HUDEP-2 (cell line): ENCODE data around the gene IFI16.

Experiments
- DNase-seq, 76 experiments: peaks; one replicate each; lab custom pipeline; 2025; ENCODE audit not compliant: unreplicated experiment in 76 of 76; lab: John Stamatoyannopoulos, UW

The IFI16 gene

DNA sequence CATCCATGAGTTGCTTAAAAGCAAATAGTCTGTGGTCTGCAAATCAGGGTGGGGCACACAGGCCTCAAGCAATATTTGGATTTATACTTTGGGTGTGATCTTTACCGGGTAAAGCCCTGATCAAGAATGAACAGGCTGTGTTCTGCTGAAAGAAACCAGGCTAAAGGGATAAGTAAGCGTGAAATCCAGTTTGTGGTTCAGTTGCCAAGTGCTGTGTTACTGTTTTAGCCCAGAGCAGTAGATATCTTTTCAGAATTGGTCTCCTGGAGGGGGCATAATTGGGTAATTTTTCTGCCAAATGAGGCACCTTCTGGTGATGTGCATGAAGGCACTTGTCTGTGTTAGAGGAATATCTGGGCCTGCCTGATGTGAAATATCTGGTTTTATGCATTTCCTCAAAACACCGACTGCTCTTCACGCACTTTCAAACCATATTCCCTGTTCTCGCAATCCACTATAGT, 45.5 kb downstream of the IFI16 start:
- DNase-seq: no peak

DNA sequence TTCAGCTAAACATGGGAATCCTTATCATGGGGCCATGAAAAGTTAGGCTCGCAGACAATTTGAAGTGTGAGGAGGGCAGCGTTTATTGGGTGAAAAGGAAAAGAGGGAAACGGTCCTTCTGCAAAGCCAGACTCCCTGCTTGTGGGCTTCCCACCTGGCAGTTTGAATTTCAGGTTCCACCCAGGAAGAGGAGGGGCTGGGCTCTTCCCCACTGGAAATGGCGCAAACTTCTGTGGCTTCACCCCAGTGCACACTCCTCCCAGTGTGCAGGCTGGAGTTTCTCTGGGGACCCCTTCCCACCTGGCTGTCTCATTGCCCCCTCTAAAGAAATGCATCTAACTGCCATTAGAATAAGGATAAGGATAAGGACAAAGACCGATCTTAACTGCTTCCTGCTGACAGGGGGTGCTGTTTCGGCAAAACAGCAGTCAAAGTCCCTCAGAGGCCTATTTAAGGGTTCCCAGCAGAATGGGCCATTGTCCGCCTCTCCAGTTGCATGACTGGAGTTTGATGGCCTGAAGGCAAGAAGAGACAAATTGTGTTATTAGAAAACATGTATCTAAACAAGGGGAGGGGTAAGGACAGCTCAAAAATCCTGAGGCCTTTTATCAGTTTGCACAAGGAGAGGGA, 46.5 kb downstream of the IFI16 start:
- no peak for DNase-seq

GRCh38 chr1:159058751-159059150, 49.0 kb downstream of the IFI16 start:
- no peak for DNase-seq

DNA sequence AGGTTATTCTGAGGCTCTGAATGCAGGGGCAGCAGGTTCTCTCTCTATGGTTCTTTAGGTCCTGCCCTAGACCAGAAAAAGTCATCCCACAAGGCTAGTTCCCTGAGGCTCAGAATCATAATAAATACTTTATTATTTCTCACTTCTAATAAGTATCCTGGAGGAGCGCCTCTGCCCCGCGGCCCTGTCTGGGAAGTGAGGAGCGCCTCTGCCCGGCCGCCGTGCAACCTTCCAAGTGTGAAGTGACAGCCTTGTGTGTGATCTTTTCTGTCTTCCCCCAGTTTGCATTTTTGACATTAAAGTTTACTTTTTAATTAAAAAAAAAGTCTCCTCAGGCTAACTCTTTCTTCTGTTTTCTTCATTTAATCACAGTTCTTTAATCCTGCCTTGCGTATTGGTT, 55.4 kb downstream of the IFI16 start:
- no peak for DNase-seq

- no peak for DNase-seq
Observed at GRCh38 chr1:159066108-159066507, 56.4 kb downstream of the IFI16 start.

DNA sequence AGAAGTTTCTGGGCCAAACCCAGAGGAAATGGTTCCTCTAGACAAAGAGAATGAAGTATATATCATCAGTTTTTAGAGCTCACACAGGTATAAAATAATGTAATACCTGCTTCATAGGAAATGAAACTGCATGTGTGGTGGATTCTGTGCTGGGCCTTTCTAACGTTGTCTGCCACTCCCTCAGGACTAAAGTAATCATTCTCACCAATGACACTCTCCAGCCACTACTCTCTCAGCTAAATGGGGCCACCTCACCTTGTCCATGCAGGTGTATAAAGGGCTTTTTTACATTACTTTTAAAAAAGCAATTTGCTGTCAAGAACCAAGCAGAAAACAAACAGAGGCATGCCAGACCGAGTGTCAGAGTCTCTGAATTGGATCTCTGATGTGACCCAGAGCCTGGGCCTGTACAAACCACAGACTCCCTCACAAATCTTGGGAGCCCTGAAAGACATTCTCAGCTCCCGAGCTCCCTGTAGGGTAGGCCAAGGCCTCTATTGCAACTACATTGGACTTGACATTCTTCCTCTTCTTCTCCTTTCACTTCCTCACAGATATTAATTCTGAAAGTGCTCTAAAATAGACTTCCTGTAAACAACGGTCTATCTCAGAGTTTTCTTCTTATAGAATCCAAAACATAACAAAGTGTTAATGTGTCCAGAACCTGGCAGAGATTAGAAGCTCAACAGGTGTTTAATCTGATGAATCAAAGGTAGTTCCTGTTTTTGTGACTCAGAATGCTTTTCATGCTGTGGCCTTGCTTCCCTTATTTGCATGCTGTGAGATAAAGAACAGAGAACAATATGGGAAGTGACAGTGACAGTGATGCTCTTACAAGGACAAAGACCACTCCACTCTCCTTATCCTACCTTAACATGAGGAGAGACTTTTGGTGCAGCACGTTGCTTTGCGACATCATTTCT, 58.3 kb downstream of the IFI16 start:
- no peak for DNase-seq

DNA sequence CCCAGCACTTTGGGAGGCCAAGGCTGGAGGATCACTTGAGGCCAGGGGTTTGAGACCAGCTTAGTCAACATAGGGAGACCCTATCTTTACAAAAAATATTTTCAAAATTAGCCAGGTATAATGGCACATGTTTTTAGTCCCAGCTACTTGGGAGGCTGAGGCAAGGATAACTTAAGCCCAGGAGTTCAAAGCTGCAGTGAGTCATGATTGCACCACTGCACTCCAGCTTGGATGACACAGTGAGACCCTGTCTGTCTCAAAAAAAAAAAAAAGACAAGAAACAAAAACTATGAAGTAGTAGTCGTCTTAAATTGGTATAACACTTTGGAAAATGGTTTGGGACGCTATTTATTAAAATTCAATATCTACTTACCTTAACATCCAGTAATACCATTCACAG, 59.2 kb downstream of the IFI16 start:
- DNase-seq: no peak

DNA sequence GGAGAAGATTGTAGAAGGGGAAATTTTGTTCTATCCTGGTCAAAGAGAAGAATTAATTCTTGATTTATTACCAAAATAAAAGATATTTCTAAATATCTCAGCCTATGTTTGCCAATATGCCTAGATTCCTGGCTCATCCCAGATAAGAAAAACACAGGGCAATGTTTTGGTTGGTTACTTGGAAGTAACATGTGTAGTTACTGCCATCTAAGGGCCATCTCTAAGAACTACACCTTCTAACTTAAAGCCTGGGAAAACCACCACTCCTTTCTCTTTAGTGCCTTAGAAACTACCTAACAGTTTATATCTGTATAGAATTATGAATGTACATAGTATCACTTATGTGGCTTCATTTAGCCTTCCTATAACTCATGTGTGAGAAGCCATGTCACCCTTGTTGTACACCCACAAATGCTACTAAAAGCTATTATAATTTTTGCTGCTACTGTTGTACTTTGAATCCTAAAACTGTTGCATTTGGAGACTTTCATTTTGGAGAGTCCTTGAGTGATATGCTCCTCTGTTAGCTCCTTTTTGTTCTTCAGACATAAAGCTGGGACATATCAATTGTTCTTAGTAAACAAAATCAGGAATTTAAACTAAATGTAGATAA, 62.4 kb downstream of the IFI16 start:
- DNase-seq: peak in 20 of 76 experiments; percentile 1 to 44 (median 15)

DNA sequence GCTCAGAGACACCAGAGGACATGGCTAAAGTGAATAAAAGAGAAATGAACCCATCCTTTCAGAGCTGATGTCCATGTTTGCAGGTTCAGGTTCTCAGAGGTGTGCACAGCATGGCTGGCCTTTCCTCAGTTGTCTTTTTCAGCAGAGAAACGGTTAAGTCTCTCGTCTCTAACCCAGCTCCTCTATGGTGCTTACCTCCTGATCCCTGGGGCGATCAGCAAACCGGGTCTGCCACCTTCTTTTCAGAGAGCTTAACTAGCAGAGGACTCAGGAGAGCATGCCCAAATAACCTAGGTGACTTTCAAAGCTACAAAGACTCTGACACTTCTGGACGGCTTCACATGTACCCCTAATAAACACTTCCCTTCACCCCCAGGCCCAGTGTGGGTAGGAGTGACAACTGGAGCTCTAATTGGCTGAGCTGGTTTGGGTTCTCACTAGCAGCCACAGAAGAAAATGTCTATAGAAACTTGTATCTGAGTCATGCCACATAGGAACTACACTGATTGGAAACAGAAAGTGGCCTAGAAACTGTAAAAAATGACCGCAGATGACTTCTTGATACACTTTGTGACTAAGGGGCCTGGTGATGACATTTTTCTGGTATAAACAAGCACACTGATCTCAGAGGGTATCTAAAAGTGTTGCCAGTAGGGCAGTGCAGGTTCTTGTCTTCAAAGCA, 66.9 kb downstream of the IFI16 start, which contains the start of gene AIM2:
AIM2 (minus strand) TSS at position 329 of the 682 bp plus-strand sequence. CDS start 3,267 bp downstream, outside the sequence.
- peak in 1 of 76 experiments; percentile 14 for DNase-seq

DNA sequence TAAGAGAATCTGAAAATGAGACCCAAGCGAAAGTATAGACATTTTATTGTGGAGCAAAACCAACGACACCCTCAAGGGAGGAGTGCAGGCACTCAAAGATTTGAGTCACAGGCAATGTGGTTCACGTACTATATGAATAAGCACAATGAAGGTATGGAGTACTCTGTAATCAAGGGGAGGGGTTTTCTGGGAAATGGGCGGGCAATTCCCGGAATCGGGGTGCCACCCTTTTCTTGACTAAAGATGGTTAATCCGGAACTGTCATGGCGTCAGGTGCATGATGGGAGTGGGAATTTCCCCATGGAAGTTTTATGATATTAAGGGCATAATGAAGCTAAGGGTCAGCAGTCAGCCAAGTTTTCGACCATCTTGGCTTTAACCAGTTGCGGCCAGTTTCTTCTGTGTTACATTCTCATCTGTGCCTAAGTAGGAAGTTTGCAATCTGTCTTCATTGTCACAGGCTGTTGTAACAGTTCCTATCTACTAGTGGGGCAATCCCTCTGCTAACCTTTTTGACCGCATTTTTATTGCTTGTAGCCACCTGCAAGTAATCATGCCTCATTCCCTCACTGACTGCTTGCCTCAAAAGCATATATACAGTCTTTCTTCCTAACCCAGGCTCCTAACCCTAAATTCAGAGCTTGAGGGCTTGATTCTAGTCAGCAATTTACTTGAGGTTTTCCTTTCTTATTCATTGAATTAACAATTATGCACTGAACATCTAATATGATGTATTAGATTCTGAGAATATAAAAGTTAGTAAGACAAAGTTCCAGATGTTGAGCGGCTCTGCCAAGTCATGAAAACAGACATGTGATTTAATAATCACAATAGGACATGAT, 67.6 kb downstream of the IFI16 start:
- peak in 24 of 76 experiments; percentile 2 to 54 (median 25) for DNase-seq

- DNase-seq: peak in 3 of 76 experiments; percentile 3 to 18 (median 7)
Observed at GRCh38 chr1:159079525-159079924, 69.8 kb downstream of the IFI16 start.

GRCh38 chr1:159081626-159082025, 71.9 kb downstream of the IFI16 start:
- no peak for DNase-seq

DNA sequence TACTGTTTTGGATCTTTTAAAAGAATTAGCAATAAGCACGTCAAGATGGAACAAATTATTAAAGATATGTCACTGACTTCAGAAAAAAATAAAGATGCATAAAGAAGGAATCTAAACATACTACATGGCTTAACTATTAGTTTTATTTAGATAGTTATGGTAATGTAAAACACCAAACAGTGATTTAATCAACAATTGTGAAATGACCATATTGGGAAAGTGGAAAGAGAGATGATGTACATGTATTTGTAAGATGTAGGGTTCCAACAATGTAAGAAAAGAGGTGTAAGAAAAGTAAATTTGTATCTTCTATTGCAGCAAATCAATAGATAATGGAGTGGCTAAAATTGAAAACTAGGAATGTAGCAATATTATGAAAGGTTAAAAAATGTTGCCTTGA, 73.3 kb downstream of the IFI16 start:
- DNase-seq: no peak

DNA sequence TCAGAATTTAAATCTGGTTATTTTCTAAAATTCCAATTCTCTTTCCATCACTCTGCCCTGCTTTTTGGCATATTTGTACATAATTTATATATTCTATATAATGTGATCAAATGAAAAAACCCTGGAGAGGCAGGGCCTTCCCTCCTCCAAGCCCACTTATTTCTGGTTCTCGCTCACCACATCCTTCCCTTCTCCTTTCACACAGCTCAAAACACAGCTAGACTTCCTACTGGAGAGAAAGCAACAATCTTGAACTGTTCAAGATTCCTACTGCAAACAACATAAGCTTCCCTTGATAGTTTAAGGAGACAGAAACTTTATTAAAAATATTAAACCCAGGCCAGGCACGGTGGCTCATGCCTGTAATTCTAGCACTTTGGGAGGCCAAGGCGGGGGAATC, 74.4 kb downstream of the IFI16 start:
- no peak for DNase-seq

- DNase-seq: no peak
Observed at GRCh38 chr1:159084867-159085266, 75.2 kb downstream of the IFI16 start.

GRCh38 chr1:159088050-159088449, 78.3 kb downstream of the IFI16 start:
- DNase-seq: no peak

DNA sequence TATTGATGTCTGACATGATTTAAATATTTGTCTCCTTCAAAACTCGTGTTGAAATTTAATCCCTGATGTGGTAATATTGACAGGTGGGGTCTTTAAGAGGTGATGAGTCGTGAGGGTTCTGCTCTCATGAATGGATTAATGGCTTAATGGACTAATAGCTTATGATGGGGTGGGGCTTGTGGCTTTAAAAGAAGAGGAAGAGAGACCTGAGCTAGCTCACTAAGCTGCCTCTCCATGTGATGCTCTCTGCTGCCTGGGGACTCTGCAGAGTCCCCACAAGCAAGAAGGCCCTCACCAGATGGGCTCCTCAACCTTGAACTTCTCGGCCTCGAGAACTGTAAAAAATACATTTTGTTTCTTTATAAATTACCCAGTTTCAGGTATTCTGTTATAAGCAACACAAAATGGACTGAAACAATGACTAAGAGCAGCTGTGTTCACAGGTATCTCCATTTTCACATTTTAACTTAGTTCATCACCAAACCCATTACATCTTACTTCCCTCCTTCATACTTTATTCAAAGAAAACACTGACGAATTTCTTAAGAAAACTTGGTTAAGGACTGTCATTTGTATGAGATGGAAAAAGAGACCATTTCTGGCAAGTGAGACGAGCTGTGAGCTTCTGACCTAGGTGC, 79.0 kb downstream of the IFI16 start:
- no peak for DNase-seq

GRCh38 chr1:159089184-159089791, 79.6 kb downstream of the IFI16 start:
- DNase-seq: peak in 7 of 76 experiments; percentile 2 to 30 (median 13)
